Transverse colon (tissue), 4 donors: ENCODE measurements around the gene JAG1.

ENCODE experiments used
- CTCF ChIP-seq, 5 experiments: fragments of 200-600 bp in 3 of 5; fragments of 450-650 bp in 2 of 5; sonication (generic) in 3 of 5; IDR thresholded peaks; 1 replicate in 2 of 5; 2 replicates in 3 of 5; pipeline ENCODE4 v1.5.1; 2016 to 2017; ENCODE audit warnings: antibody characterized with exemption in 5 of 5, inconsistent platforms in 3 of 5, mild to moderate bottlenecking in 2 of 5, moderate library complexity in 1 of 5
- EP300 ChIP-seq: sonication (generic); formaldehyde crosslinking; IDR thresholded peaks from one replicate; pipeline ENCODE4 v1.6.1; 2017; ENCODE audit warnings: antibody characterized with exemption, low read depth
- POLR2A ChIP-seq: fragments of 450-650 bp; IDR thresholded peaks from one replicate; pipeline ENCODE4 v1.6.1; 2016; ENCODE audit warnings: antibody characterized with exemption, mild to moderate bottlenecking, moderate library complexity
- POLR2AphosphoS5 ChIP-seq, 3 donors: sonication (generic); formaldehyde crosslinking; IDR thresholded peaks; one replicate each; pipeline ENCODE4 v1.6.1; 2016; ENCODE audit warnings: antibody characterized with exemption in 3 of 3

GRCh38 chr20:10648651-10649050 lies 25.1 kb downstream of the JAG1 start:
- no peak for TF ChIP-seq POLR2A
- TF ChIP-seq CTCF (IDR thresholded peaks at IDR 0.05): no peak
- TF ChIP-seq POLR2AphosphoS5 (IDR thresholded peaks at IDR 0.05): no peak
- TF ChIP-seq EP300: no peak
